Measurements from ENCODE around the gene IMPDH1.

DNA sequence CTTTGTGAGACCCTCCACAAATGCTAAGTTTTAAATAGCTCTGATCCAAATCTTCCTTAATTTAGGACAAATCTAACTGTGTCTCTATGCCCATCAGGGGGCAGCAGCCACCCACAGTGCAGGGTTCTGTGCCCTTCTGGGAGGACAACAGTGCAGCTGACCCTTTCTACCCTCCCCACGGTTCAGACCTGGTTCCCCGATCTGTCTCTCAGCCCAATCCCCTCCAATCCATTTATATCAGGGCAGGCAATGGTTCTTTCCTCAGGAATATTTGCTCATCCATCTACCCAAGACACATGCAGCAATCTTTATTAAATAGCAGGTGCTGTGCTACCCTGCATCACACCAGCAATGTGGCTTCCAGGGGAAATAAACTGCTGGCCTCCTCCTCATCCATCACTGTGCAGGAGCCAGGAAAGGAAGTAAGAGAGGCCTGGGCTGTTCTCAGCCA, 62.1 kb downstream of the IMPDH1 start:
- TF ChIP-seq CTCF (conservative IDR thresholded peaks at IDR 0.05 in 1 of 2, IDR thresholded peaks at IDR 0.05 in 1 of 2; ENCODE audit: extremely low read depth in 1 of 2, insufficient read depth in 1 of 2, low read depth in 1 of 2, low read length in 2 of 2), result peak; percentile 70 to 92
- TF ChIP-seq EZH2 (IDR thresholded peaks at IDR 0.05; ENCODE audit: borderline replicate concordance, low read length), result no peak
